Activated gamma-delta T cell (primary cell): ENCODE data around the gene SYTL1.

Experiments used
- DNase-seq: peaks from one replicate; lab custom pipeline; 2025; lab: John Stamatoyannopoulos, UW

The SYTL1 gene

GRCh38 chr1:27403065-27403726, 61.4 kb downstream of the SYTL1 start:
- DNase-seq: no peak
